Mucosa of descending colon (tissue), 3 donors: Measurements from ENCODE around the gene HELQ. TPM values are rescaled to one million over a fixed set of nuclear protein-coding genes. Genes with fewer than 3 reads are reported as not detected.

ENCODE experiments used
- ATAC-seq: fragments of 200-7000 bp; cut with Tn5 transposase; one replicate; pipeline ENCODE4 v1.9.1; 2020; ENCODE audit warnings: mild to moderate bottlenecking, moderate library complexity
- DNase-seq, 3 donors: peaks; one replicate each; pipeline ENCODE4 v3.0.0-alpha.2; 2020
- H3K36me3 ChIP-seq: fragments of 200-600 bp; one replicate; pipeline ENCODE4 v1.8.0; 2021; ENCODE audit warnings: low read depth, mild to moderate bottlenecking
- H3K4me1 ChIP-seq: fragments of 200-600 bp; one replicate; pipeline ENCODE4 v1.8.0; 2021; ENCODE audit warnings: low read depth, mild to moderate bottlenecking
- H3K4me3 ChIP-seq: fragments of 200-600 bp; one replicate; pipeline ENCODE4 v1.8.0; 2021; ENCODE audit warnings: mild to moderate bottlenecking
- H3K9me3 ChIP-seq: fragments of 200-600 bp; one replicate; pipeline ENCODE4 v1.8.0; 2021; ENCODE audit warnings: mild to moderate bottlenecking
- intact Hi-C, 2 donors: fragments of 100-400 bp; cut with DNase I in 1 of 2; cut with micrococcal nuclease in 1 of 2; formaldehyde crosslinking; loops; one replicate each; pipeline versions ENCODE4 v1.11.0 to v1.11.1; 2022; cut with DNase I, micrococcal nuclease
- total RNA-seq, 3 donors: library from RNA; stranded (reverse); fragmentation: NEBNext Ultra II Directional in 2 of 3; extraction: Animal tissue kit (Norgen Biotek cat#: 25700) in 2 of 3; gene quantifications; one replicate each; pipeline versions ENCODE4 v1.2.1 to v1.2.4, GENCODE V29; 2021 to 2023
- TF ChIP-seq, protein P1 (sequence below): fragments of 200-600 bp; IDR thresholded peaks from one replicate; pipeline ENCODE4 v1.8.0; 2022; ENCODE audit warnings: antibody characterized with exemption, mild to moderate bottlenecking
- donor health status: DM: no; HTN: no; CAD: no; lungs with moderate emphysema.
- donor health status: DM: no; HTN: no; CAD: no.
- donor health status: DM: no; HTN: yes; CAD: no.

Gene HELQ
- total RNA-seq, 3 donors from 2014 or later, result 10.8 to 17.2 (median 12.2) TPM

DNA sequence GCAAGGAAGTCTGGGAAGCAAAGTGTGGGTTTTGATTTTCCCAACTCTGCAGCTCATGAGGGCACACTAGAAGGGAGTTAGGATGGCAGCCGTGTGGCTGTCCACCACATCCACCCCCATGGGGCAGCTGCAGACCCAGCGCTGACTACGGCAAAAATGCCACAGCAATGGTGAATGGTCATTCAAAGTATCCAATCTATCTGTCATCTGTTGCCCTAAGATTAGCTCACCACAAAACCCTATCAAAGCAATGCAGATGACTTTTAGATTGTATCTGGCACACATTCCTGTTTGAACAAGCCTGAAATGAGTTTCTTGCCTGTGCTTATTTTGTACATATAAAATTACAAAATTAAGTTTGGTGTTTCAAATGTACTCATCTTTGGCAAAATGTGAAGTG, 91.3 kb downstream of the HELQ start:
- TF ChIP-seq, protein P1, sequence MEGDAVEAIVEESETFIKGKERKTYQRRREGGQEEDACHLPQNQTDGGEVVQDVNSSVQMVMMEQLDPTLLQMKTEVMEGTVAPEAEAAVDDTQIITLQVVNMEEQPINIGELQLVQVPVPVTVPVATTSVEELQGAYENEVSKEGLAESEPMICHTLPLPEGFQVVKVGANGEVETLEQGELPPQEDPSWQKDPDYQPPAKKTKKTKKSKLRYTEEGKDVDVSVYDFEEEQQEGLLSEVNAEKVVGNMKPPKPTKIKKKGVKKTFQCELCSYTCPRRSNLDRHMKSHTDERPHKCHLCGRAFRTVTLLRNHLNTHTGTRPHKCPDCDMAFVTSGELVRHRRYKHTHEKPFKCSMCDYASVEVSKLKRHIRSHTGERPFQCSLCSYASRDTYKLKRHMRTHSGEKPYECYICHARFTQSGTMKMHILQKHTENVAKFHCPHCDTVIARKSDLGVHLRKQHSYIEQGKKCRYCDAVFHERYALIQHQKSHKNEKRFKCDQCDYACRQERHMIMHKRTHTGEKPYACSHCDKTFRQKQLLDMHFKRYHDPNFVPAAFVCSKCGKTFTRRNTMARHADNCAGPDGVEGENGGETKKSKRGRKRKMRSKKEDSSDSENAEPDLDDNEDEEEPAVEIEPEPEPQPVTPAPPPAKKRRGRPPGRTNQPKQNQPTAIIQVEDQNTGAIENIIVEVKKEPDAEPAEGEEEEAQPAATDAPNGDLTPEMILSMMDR, result no peak
- no peak for DNase-seq
- Histone ChIP-seq H3K4me3 (no peak overlapping the region), H3K4me1 (peaks cover 3% of the 10 kb centered on the region), H3K9me3 (no peaks in the 10 kb centered on the region), H3K36me3 (no peaks in the 10 kb centered on the region)
- no peak for ATAC-seq
- intact Hi-C loops, result no loop called here

DNA sequence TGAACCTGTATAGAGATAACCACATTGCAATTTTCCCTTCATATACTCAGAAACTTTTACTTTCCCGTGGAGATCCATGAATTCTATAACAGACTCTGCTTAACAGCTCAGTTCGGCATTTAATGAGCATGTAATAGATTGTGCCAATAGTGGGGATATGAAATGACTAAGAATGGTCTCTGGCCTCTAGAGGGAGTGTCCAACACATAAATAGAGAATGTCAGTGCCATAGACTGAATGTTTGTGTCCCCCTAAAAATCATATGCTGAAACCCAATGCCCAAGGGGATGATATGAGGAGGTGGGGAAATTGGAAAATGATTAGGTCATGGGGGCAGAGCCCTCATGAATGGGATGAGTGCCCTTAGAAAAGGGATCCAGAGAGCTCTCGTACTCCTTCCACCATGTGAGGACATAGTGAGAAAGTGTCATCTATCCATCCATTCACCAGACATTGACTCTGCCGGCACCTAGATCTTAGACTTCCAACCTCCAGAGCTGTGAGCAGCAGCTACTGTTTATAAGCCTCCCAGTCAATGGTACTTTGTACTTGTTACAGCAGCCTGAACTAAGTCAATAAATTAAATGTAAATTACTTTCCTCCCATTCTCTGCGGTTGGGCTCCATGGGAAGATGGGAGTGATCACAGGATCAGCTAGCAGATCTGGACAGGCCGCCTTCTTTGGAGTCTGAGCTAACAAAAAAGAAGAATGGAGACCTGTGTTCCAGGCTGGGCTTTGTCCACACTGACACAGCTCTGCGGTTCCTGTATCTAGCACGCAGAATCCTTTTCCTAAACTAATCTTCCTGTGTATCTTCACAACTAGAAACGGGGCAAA, 92.9 kb downstream of the HELQ start:
- ATAC-seq, result peak; percentile 96
- DNase-seq, result peak in 1 of 3 donors; percentile 36
- H3K4me3 ChIP-seq, result no peak overlapping the region
- no peaks in the 10 kb centered on the region for H3K9me3 ChIP-seq
- TF ChIP-seq, protein P1, result no peak
- no peaks in the 10 kb centered on the region for H3K36me3 ChIP-seq
- H3K4me1 ChIP-seq, result peaks cover 3% of the 10 kb centered on the region
- intact Hi-C loops, result no loop called here

DNA sequence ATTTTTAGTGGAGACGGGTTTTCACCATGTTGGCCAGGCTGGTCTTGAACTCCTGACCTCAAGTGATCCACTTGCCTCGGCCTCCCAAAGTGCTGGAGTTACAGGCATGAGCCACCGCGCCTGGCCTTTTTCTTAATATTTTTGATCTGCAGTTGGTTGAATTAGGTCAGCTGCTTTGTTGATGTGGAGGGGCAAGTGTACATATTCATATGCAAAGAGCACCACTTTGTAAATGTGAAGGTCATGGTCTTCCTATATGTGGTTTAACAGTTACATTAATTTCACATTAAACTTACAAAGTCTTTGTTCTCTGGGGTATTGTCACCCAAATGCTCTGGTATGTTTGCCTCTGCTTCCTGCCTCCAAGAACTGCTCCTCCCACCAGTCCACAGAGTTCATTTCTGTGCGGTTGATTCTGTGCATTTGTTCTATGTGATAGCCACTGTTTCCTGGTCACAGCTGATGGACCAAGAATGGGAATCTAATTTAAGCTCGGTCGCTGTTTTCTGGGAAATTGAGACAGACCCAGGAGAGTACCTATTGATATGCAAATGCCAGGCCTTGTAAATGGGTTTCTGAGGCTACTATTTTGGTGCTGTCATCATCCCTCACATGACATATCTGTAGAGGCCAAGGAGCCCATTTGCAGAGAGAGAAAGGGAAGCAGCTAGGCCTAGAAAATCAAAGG, 94.1 kb downstream of the HELQ start:
- no peaks in the 10 kb centered on the region for H3K9me3 ChIP-seq
- intact Hi-C loops, result no loop called here
- H3K4me1 ChIP-seq, result peaks cover 3% of the 10 kb centered on the region
- ATAC-seq, result no peak
- H3K4me3 ChIP-seq, result no peak overlapping the region
- DNase-seq, result no peak
- H3K36me3 ChIP-seq, result no peaks in the 10 kb centered on the region
- TF ChIP-seq, protein P1, result no peak

DNA sequence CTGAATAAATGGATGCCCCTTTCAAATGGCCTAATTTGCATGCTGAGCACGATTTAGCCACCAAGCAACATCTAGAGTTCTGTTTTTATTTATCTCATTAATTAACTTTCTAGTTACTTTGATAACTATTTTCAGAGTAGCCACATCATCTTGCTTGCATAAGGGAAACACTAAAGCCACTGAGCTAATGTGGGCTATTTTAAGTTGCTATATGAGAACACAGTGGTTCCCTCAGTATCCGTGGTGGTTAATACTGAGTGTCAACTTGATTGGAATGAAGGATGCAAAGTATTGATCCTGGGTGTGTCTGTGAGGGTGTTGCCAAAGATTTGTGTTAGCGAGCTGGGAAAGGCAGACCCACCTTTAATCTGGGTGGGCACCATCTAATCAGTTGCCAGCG, 95.6 kb downstream of the HELQ start:
- H3K9me3 ChIP-seq, result no peaks in the 10 kb centered on the region
- TF ChIP-seq, protein P1, result no peak
- H3K4me3 ChIP-seq, result no peak overlapping the region
- no peaks in the 10 kb centered on the region for H3K36me3 ChIP-seq
- intact Hi-C loops, result no loop called here
- DNase-seq (no peak), ATAC-seq (no peak)
- peaks cover 3% of the 10 kb centered on the region for H3K4me1 ChIP-seq

DNA sequence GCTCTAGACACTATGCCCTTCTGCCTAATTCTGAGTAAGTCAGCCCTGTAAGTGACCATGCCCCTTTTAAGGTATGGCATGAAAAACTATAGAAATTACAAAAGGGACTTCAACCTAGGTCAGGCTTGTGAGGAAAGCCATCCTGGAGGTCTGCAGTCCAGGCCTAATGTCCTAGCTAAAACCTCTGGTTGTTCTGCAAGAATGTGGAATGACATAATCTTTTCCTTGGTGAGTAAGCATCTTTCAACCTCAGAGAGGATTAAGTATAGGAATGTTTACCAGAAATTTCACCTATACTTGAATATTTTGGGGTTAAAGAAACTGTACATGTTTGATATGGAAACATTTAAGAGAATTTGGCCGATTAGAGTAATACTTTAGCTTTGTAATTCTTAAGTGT, 97.2 kb downstream of the HELQ start:
- H3K9me3 ChIP-seq, result peaks cover 3% of the 10 kb centered on the region
- TF ChIP-seq, protein P1, result no peak
- no peaks in the 10 kb centered on the region for H3K36me3 ChIP-seq
- peaks cover 3% of the 10 kb centered on the region for H3K4me1 ChIP-seq
- no peak overlapping the region for H3K4me3 ChIP-seq
- DNase-seq (no peak), ATAC-seq (no peak)
- intact Hi-C loops, result no loop called here

Other genes starting within 250 kb of the HELQ start
- 10 to 100 TPM; 12.5 to 21.6 (median 18.1) TPM for gene COQ2, start 171.0 kb downstream of the HELQ start, total RNA-seq
- gene HPSE, start 121.0 kb downstream of the HELQ start, total RNA-seq, result 10 to 100 TPM in 2 of 3 donors, 1 to 10 TPM in 1; 6.9 to 17.2 (median 14.0) TPM
- gene MRPS18C, start 235 bp upstream of the HELQ start, total RNA-seq, result 10 to 100 TPM; 28.9 to 47.8 (median 36.2) TPM
- 10 to 100 TPM in 2 of 3 donors, 1 to 10 TPM in 1; 7.7 to 14.8 (median 10.0) TPM for gene ABRAXAS1, start 29.3 kb upstream of the HELQ start, total RNA-seq
- 10 to 100 TPM; 16.7 to 43.3 (median 26.4) TPM for gene GPAT3, start 80.3 kb upstream of the HELQ start, total RNA-seq